ENCODE data around the gene CLCNKA.
A peak's percentile ranks its signal among the peaks of the same experiment; 100 is the strongest.
"Not testable (repeated sequence)": the region's sequence is repeated elsewhere in the genome, so short reads cannot be mapped to it uniquely, and the experiment has no call there.

CLCNKA gene

GRCh38 chr1:16061266-16061665 is 39.4 kb downstream of the CLCNKA start:
- TF ChIP-seq CTCF (IDR thresholded peaks at IDR 0.05): no peak
- Histone ChIP-seq H3K4me1 (peaks cover 0 to 12% (median 3%) of the 10 kb centered on the region in 4 donors), H3K9me3 (no peaks in the 10 kb centered on the region), H3K36me3 (no peaks in the 10 kb centered on the region), H3K4me3 (no peak overlapping the region), H3K27me3 (peaks cover 0 to 4% of the 10 kb centered on the region in 2 donors), H3K27ac (no peak overlapping the region)
- DNase-seq: no peak
- intact Hi-C loops (cut with DNase I; ENCODE audit: low total_unique reads): no loop called here

GRCh38 chr1:16061989-16062686 is 40.3 kb downstream of the CLCNKA start:
- DNase-seq; H3K36me3 ChIP-seq; H3K27ac ChIP-seq; H3K9me3 ChIP-seq; intact Hi-C loops (cut with DNase I; ENCODE audit: low total_unique reads); H3K27me3 ChIP-seq; H3K4me1 ChIP-seq; H3K4me3 ChIP-seq: not testable (repeated sequence)

GRCh38 chr1:16062687-16063075 is 40.8 kb downstream of the CLCNKA start:
- H3K9me3 ChIP-seq; H3K27me3 ChIP-seq; DNase-seq; H3K27ac ChIP-seq; H3K4me3 ChIP-seq; intact Hi-C loops (cut with DNase I; ENCODE audit: low total_unique reads); H3K36me3 ChIP-seq; H3K4me1 ChIP-seq: not testable (repeated sequence)

- no peak overlapping the region for H3K27ac ChIP-seq
- DNase-seq: no peak
- intact Hi-C loops (cut with DNase I; ENCODE audit: low total_unique reads): no loop called here
- H3K4me1 ChIP-seq: peaks cover 0 to 15% (median 7%) of the 10 kb centered on the region in 4 donors
- no peak overlapping the region for H3K4me3 ChIP-seq
- no peaks in the 10 kb centered on the region for H3K27me3 ChIP-seq
- no peaks in the 10 kb centered on the region for H3K9me3 ChIP-seq
- no peak for TF ChIP-seq CTCF (IDR thresholded peaks at IDR 0.05)
- H3K36me3 ChIP-seq: no peaks in the 10 kb centered on the region
These were observed 41.5 kb downstream of the CLCNKA start for GRCh38 chr1:16063226-16063829.

- H3K27me3 ChIP-seq: no peaks in the 10 kb centered on the region
- no peaks in the 10 kb centered on the region for H3K36me3 ChIP-seq
- no peak for TF ChIP-seq CTCF (IDR thresholded peaks at IDR 0.05)
- H3K9me3 ChIP-seq: no peaks in the 10 kb centered on the region
- intact Hi-C loops (cut with DNase I; ENCODE audit: low total_unique reads): no loop called here
- DNase-seq: no peak
- no peak overlapping the region for H3K4me3 ChIP-seq
- H3K4me1 ChIP-seq: peaks cover 0 to 21% (median 12%) of the 10 kb centered on the region in 4 donors
- no peak overlapping the region for H3K27ac ChIP-seq
These were observed 42.1 kb downstream of the CLCNKA start for GRCh38 chr1:16063921-16064320.

- Histone ChIP-seq H3K4me3 (no peak overlapping the region), H3K9me3 (no peaks in the 10 kb centered on the region), H3K27ac (no peak overlapping the region), H3K27me3 (no peaks in the 10 kb centered on the region), H3K36me3 (no peaks in the 10 kb centered on the region), H3K4me1 (peaks cover 0 to 22% (median 12%) of the 10 kb centered on the region in 4 donors)
- TF ChIP-seq CTCF (IDR thresholded peaks at IDR 0.05): no peak
- DNase-seq: peak in 1 of 2 donors; percentile 70
- intact Hi-C loops (cut with DNase I; ENCODE audit: low total_unique reads): no loop called here
These were observed 42.9 kb downstream of the CLCNKA start for GRCh38 chr1:16064536-16065268.
